HCT116 (cell line): ENCODE data around the gene CD70. TPM values are rescaled to one million over a fixed set of nuclear protein-coding genes. Genes with fewer than 3 reads are reported as not detected.

ENCODE experiments used
- ATAC-seq: fragments of 200-7000 bp; cut with Tn5 transposase; 2 replicates; pipeline ENCODE4 v1.9.1; 2020; ENCODE audit warnings: mild to moderate bottlenecking, moderate library complexity
- BruUV-seq: library from RNA; stranded (reverse); fragments of 400-500 nt; replicated peaks from 2 replicates; lab custom pipeline; 2021; lab: Mats Ljungman, UMichigan
- CTCF ChIA-PET: fragments of 300-600 bp; sonication (Branson Sonifier 250); formaldehyde crosslinking; loops from one replicate; lab custom pipeline; 2021; ENCODE audit warnings: antibody characterized with exemption; lab: Charles Lee
- POLR2A ChIA-PET: fragments of 300-600, 350-600 bp; sonication (Branson Sonifier 250); formaldehyde crosslinking; loops from one replicate; lab custom pipeline; 2021; ENCODE audit warnings: antibody characterized with exemption; lab: Charles Lee
- RAD21 ChIA-PET, 2 experiments: fragments of 300-600 bp; sonication (Branson Sonifier 250); formaldehyde crosslinking; loops; one replicate each; lab custom pipeline; 2023; ENCODE audit warnings: low total read pairs in 2 of 2; ENCODE audit not compliant: uncharacterized antibody in 2 of 2, unreplicated experiment in 2 of 2, low non-redundant PET in 1 of 2; lab: Charles Lee
- DNase-seq: peaks from one replicate; pipeline ENCODE4 v3.0.0-alpha.2; 2010; ENCODE audit warnings: low read depth, low spot score
- H2AFZ ChIP-seq: fragments of 200-600 bp; shearing (Covaris generic), sonication (generic); 2 replicates; pipeline ENCODE4 v1.6.1; 2017; ENCODE audit warnings: low read depth, mixed run types, mixed read lengths, antibody characterized with exemption, low read length; ENCODE audit not compliant: poor library complexity, severe bottlenecking
- H3K27ac ChIP-seq: 2 replicates; pipeline ENCODE4 v1.5.1; 2012; ENCODE audit warnings: low read depth, low read length
- H3K27me3 ChIP-seq: fragments of 200-600 bp; sonication (generic); 2 replicates; pipeline ENCODE4 v1.6.1; 2016; ENCODE audit warnings: mixed run types, low read length, mixed read lengths; ENCODE audit not compliant: insufficient read depth
- H3K36me3 ChIP-seq, 2 experiments: fragments of 200-500 bp in 1 of 2; fragments of 200-600 bp in 1 of 2; sonication (Bioruptor generic) in 1 of 2; sonication (generic) in 1 of 2; 2 replicates each; pipeline versions ENCODE4 v1.5.1 to v1.6.1; 2014 to 2016; ENCODE audit warnings: low read length in 2 of 2, inconsistent platforms in 1 of 2, mixed read lengths in 1 of 2, mixed run types in 1 of 2; ENCODE audit not compliant: insufficient read depth in 2 of 2, control insufficient read depth in 1 of 2
- H3K4me1 ChIP-seq, 2 experiments: fragments of 200-600 bp in 1 of 2; sonication (generic) in 1 of 2; 2 replicates each; pipeline versions ENCODE4 v1.5.1 to v1.6.1; 2012 to 2017; ENCODE audit warnings: low read length in 2 of 2, inconsistent platforms in 1 of 2, mild to moderate bottlenecking in 1 of 2, mixed read lengths in 1 of 2, mixed run types in 1 of 2, moderate library complexity in 1 of 2; ENCODE audit not compliant: insufficient read depth in 2 of 2, control insufficient read depth in 1 of 2
- H3K4me2 ChIP-seq: fragments of 200-600 bp; sonication (generic); 2 replicates; pipeline ENCODE4 v1.6.1; 2017; ENCODE audit warnings: mixed run types, low read length, mixed read lengths
- H3K4me3 ChIP-seq, 2 experiments: fragments of 200-600 bp in 1 of 2; sonication (generic) in 1 of 2; replicated peaks in 1 of 2; 2 replicates each; pipeline ENCODE4 v1.5.1; 2011 to 2016; ENCODE audit warnings: low read length in 2 of 2, control low read depth in 1 of 2, low read depth in 1 of 2, mild to moderate bottlenecking in 1 of 2, mixed read lengths in 1 of 2, mixed run types in 1 of 2
- H3K79me2 ChIP-seq: fragments of 200-600 bp; sonication (generic); 2 replicates; pipeline ENCODE4 v1.6.1; 2017; ENCODE audit warnings: mild to moderate bottlenecking, mixed run types, low read length, moderate library complexity, mixed read lengths; ENCODE audit not compliant: insufficient read depth
- H3K9ac ChIP-seq: fragments of 200-600 bp; sonication (generic); 2 replicates; pipeline ENCODE4 v1.6.1; 2016; ENCODE audit warnings: low read length, mixed read lengths
- H3K9me2 ChIP-seq: fragments of 200-600 bp; sonication (generic), shearing (Covaris generic); 2 replicates; pipeline ENCODE4 v1.6.1; 2017; ENCODE audit warnings: mixed run types, mild to moderate bottlenecking, moderate library complexity; ENCODE audit not compliant: insufficient read depth
- H3K9me3 ChIP-seq, 2 experiments: fragments of 200-500 bp in 1 of 2; fragments of 200-600 bp in 1 of 2; sonication (Bioruptor generic) in 1 of 2; sonication (generic) in 1 of 2; 2 replicates each; pipeline ENCODE4 v1.6.1; 2014 to 2017; ENCODE audit warnings: low read length in 2 of 2, mixed read lengths in 2 of 2, inconsistent platforms in 1 of 2, low read depth in 1 of 2, mild to moderate bottlenecking in 1 of 2, mixed run types in 1 of 2, moderate library complexity in 1 of 2; ENCODE audit not compliant: control insufficient read depth in 1 of 2, insufficient read depth in 1 of 2
- H4K20me1 ChIP-seq: fragments of 200-600 bp; sonication (generic), shearing (Covaris generic); 2 replicates; pipeline ENCODE4 v1.6.1; 2017; ENCODE audit warnings: mixed run types, mild to moderate bottlenecking, moderate library complexity; ENCODE audit not compliant: insufficient read depth
- CBX3 ChIP-seq: IDR thresholded peaks from 2 replicates; pipeline ENCODE4 v1.6.1; 2012; ENCODE audit warnings: low read depth
- ELF1 ChIP-seq: IDR thresholded peaks from 2 replicates; pipeline ENCODE4 v1.6.1; 2012; ENCODE audit warnings: low read depth, borderline replicate concordance
- EZH2 ChIP-seq: fragments of 200-600 bp; sonication (generic); IDR thresholded peaks from 2 replicates; pipeline ENCODE4 v1.6.1; 2017; ENCODE audit warnings: antibody characterized with exemption, mixed run types
- EZH2phosphoT487 ChIP-seq: fragments of 200-600 bp; IDR thresholded peaks from 2 replicates; pipeline ENCODE4 v1.6.1; 2018; ENCODE audit warnings: antibody characterized with exemption, borderline replicate concordance
- TCF7L2 ChIP-seq: IDR thresholded peaks from 2 replicates; pipeline ENCODE4 v1.7.0; 2011; ENCODE audit warnings: borderline replicate concordance, inconsistent platforms; ENCODE audit not compliant: insufficient read depth, insufficient read length; ENCODE audit errors: extremely low read depth
- intact Hi-C: fragments of 100-400 bp; cut with micrococcal nuclease; formaldehyde crosslinking; loops from 2 replicates; pipeline ENCODE4 v1.10.0; 2022
- total RNA-seq: library from RNA; stranded (reverse); gene quantifications from one replicate; pipeline ENCODE4 v1.2.1, GENCODE V29; 2021; ENCODE audit not compliant: unreplicated experiment
- TF ChIP-seq, protein P1 (sequence below), 3 experiments: fragments of 200-600 bp in 1 of 3; sonication (generic) in 1 of 3; IDR thresholded peaks in 2 of 3; conservative IDR thresholded peaks in 1 of 3; 2 replicates each; pipeline ENCODE4 v1.5.1; 2012 to 2017; ENCODE audit warnings: low read depth in 2 of 3, low read length in 2 of 3, antibody characterized with exemption in 1 of 3, borderline replicate concordance in 1 of 3, control low read depth in 1 of 3, mild to moderate bottlenecking in 1 of 3, mixed read lengths in 1 of 3, mixed run types in 1 of 3, moderate library complexity in 1 of 3; ENCODE audit not compliant: insufficient read depth in 1 of 3

CD70 gene
- total RNA-seq, 1 experiment from 2014 or later, result 2.1 TPM

DNA sequence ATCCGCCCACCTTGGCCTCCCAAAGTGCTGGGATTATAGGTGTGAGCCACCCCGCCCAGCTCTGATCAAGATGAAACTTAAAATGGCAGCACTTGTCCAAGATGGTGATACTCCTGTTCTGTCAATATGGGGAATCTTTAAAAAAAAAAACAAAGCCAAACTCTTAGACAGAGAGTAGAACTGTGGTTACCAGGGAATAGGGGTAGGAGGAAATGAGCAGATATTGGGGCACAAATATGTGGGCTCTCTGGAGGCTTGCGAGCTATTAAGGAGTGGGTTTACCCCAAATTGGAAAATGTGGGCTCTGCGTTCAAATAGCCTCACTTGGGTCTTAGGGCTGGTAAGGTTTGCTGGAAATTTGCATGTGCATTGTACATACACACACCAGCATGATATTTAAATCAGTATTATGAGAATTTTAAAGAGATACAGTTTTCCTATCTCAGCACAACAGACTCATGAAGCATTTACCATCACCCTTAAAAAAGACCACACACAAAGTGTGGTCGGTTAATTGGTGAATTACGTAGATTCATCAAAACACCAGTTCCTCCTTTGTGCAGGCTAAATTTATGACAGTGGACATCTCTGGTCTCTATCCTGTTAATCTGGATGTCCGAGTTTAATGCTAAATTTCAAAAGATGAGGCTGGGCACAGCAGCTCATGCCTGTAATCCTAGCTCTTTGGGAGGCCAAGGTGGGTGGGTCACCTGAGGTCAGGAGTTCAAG lies 11.3 kb downstream of the CD70 start:
- POLR2A ChIA-PET, result no interaction called here
- H3K4me3 ChIP-seq, result no peak overlapping the region
- no peaks in the 10 kb centered on the region for H3K36me3 ChIP-seq
- no peak for ATAC-seq
- peak overlapping the region; percentile 70 for H3K4me2 ChIP-seq
- H3K9me3 ChIP-seq, result no peaks in the 10 kb centered on the region
- BruUV-seq, result no TSS peak
- TF ChIP-seq ELF1 (no peak), EZH2 (no peak)
- TF ChIP-seq, all 23 proteins: peak for 0
- H3K9me2 ChIP-seq, result no peaks in the 10 kb centered on the region
- H3K27ac ChIP-seq, result no peak overlapping the region
- intact Hi-C loops, result no loop called here
- peaks cover 39 to 47% of the 10 kb centered on the region in 2 experiments for H3K4me1 ChIP-seq
- ChIA-PET RAD21 (no interaction called here), CTCF (interaction anchor here (0.7 to 1.0 kb wide), 2 partner anchors 28 to 54 kb away, joined by 3 read pairs; no protein-coding TSS in a partner anchor)
- peak overlapping the region; percentile 65 for H2AFZ ChIP-seq
- DNase-seq, result no peak
- no peaks in the 10 kb centered on the region for H4K20me1 ChIP-seq
- no peak overlapping the region for H3K9ac ChIP-seq
- H3K79me2 ChIP-seq, result no peaks in the 10 kb centered on the region
- H3K27me3 ChIP-seq, result no peaks in the 10 kb centered on the region

DNA sequence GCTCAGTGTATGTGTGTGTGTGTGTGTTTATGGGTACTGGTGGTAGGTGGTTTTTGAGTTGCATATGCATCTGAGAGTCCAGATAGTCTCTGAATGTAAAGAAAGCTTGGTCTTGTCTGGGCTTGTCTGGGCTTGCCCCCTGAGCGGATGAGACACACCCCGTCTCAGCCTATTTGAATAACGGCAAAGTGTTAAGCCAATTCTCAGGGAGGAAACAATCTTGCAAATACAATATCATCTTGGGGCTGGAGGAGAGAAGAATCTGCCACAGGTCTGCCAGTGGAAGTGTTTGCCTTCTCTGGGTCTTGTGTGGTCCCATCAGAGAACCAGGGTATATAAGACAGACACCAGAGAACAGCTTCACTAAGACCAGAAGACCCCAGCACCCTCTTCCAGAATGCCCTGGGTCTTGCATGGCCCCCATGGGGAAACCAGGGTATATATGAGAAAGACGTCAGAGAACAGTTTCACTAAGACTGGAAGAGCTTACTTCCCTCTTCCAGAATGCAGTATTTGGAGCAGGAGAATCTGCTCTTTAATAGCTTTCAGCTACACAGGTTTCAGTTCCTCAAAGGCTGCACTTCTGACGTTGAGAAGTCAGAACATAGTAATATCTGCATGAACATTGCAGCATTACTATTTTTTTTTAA lies 13.3 kb downstream of the CD70 start:
- no peaks in the 10 kb centered on the region for H4K20me1 ChIP-seq
- H3K9ac ChIP-seq, result no peak overlapping the region
- no peaks in the 10 kb centered on the region for H3K36me3 ChIP-seq
- no peaks in the 10 kb centered on the region for H3K27me3 ChIP-seq
- ChIA-PET POLR2A (interaction anchor here (0.7 kb wide), 1 partner anchor 27 kb away, joined by 4 read pairs; no protein-coding TSS in a partner anchor), CTCF (no interaction called here), RAD21 (no interaction called here)
- H3K79me2 ChIP-seq, result no peaks in the 10 kb centered on the region
- intact Hi-C loops, result no loop called here
- peak; percentile 34 for TF ChIP-seq TCF7L2
- TF ChIP-seq EZH2phosphoT487, result no peak
- no peak for TF ChIP-seq CBX3
- TF ChIP-seq, protein P1, sequence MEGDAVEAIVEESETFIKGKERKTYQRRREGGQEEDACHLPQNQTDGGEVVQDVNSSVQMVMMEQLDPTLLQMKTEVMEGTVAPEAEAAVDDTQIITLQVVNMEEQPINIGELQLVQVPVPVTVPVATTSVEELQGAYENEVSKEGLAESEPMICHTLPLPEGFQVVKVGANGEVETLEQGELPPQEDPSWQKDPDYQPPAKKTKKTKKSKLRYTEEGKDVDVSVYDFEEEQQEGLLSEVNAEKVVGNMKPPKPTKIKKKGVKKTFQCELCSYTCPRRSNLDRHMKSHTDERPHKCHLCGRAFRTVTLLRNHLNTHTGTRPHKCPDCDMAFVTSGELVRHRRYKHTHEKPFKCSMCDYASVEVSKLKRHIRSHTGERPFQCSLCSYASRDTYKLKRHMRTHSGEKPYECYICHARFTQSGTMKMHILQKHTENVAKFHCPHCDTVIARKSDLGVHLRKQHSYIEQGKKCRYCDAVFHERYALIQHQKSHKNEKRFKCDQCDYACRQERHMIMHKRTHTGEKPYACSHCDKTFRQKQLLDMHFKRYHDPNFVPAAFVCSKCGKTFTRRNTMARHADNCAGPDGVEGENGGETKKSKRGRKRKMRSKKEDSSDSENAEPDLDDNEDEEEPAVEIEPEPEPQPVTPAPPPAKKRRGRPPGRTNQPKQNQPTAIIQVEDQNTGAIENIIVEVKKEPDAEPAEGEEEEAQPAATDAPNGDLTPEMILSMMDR (IDR thresholded peaks at IDR 0.05 in 2 of 3, conservative IDR thresholded peaks at IDR 0.05 in 1 of 3; ENCODE audit: borderline replicate concordance in 1 of 3, insufficient read depth in 1 of 3, low read depth in 2 of 3, low read length in 2 of 3), result no peak
- H3K9me3 ChIP-seq, result no peaks in the 10 kb centered on the region
- DNase-seq (no peak), ATAC-seq (peak; percentile 46; the same call in 1 of the 2 replicates)
- H3K4me2 ChIP-seq, result peak overlapping the region; percentile 55
- no peak overlapping the region for H3K4me3 ChIP-seq
- peak overlapping the region; percentile 75 for H3K27ac ChIP-seq
- H2AFZ ChIP-seq, result no peak overlapping the region
- H3K9me2 ChIP-seq, result no peaks in the 10 kb centered on the region
- peaks cover 39 to 47% of the 10 kb centered on the region in 2 experiments for H3K4me1 ChIP-seq
- TSS peak; percentile 62 for BruUV-seq
